Neural cell (in vitro differentiated cells): ENCODE data around the gene POLR2H. TPM values are rescaled to one million over a fixed set of nuclear protein-coding genes. Genes with fewer than 3 reads are reported as not detected.

ENCODE experiments used
- H2AFZ ChIP-seq: fragments of 200-600, 300-800 bp; sonication (generic), shearing (Covaris generic); 2 replicates; pipeline ENCODE4 v1.6.0; 2014; ENCODE audit warnings: low read depth, mild to moderate bottlenecking, antibody characterized with exemption, low read length, moderate library complexity
- H3F3A ChIP-seq: fragments of 200-600 bp; shearing (Covaris generic); 2 replicates; pipeline ENCODE4 v1.6.1; 2016; ENCODE audit warnings: mild to moderate bottlenecking, moderate library complexity, mixed read lengths, antibody characterized with exemption, low read length; ENCODE audit not compliant: insufficient read depth, poor library complexity, severe bottlenecking
- H3K27ac ChIP-seq: fragments of 200-600, 300-800 bp; sonication (generic), shearing (Covaris generic); 2 replicates; pipeline ENCODE4 v1.5.1; 2014; ENCODE audit warnings: mild to moderate bottlenecking, low read length, moderate library complexity
- H3K27me3 ChIP-seq: fragments of 300-800, 200-600 bp; sonication (generic), shearing (Covaris generic); 2 replicates; pipeline ENCODE4 v1.6.0; 2014; ENCODE audit warnings: mild to moderate bottlenecking, low read depth, low read length, moderate library complexity; ENCODE audit not compliant: insufficient read depth
- H3K36me3 ChIP-seq: fragments of 300-800, 200-600 bp; sonication (generic), shearing (Covaris generic); 2 replicates; pipeline ENCODE4 v1.5.1; 2014; ENCODE audit warnings: mild to moderate bottlenecking, antibody characterized with exemption, low read length, moderate library complexity; ENCODE audit not compliant: insufficient read depth
- H3K4me2 ChIP-seq: fragments of 300-800, 200-600 bp; sonication (generic), shearing (Covaris generic); 2 replicates; pipeline ENCODE4 v1.6.0; 2014; ENCODE audit warnings: mild to moderate bottlenecking, low read length
- H3K4me3 ChIP-seq: fragments of 300-800, 200-600 bp; sonication (generic), shearing (Covaris generic); 2 replicates; pipeline ENCODE4 v1.5.1; 2014; ENCODE audit warnings: mild to moderate bottlenecking, low read length, moderate library complexity
- H3K79me2 ChIP-seq: fragments of 200-600 bp; shearing (Covaris generic); replicated peaks from 2 replicates; pipeline ENCODE4 v1.6.0; 2014; ENCODE audit warnings: mild to moderate bottlenecking, low read length, moderate library complexity; ENCODE audit not compliant: insufficient read depth
- H3K9ac ChIP-seq: fragments of 300-800, 200-600 bp; sonication (generic), shearing (Covaris generic); 2 replicates; pipeline ENCODE4 v1.6.1; 2016; ENCODE audit warnings: mild to moderate bottlenecking, low read length, mixed read lengths
- H3K9me2 ChIP-seq: fragments of 200-600 bp; shearing (Covaris generic); 2 replicates; pipeline ENCODE4 v1.6.1; 2016; ENCODE audit warnings: mild to moderate bottlenecking, low read length, mixed read lengths; ENCODE audit not compliant: insufficient read depth
- H3K9me3 ChIP-seq: fragments of 200-600, 300-800 bp; sonication (generic), shearing (Covaris generic); 2 replicates; pipeline ENCODE4 v1.6.1; 2016; ENCODE audit warnings: mild to moderate bottlenecking, mixed run types, low read length, moderate library complexity, mixed read lengths
- H4K20me1 ChIP-seq: fragments of 200-600 bp; shearing (Covaris generic); 2 replicates; pipeline ENCODE4 v1.6.1; 2016; ENCODE audit warnings: mild to moderate bottlenecking, mixed run types; ENCODE audit not compliant: insufficient read depth
- EP300 ChIP-seq: fragments of 450-650 bp; conservative IDR thresholded peaks from 2 replicates; pipeline ENCODE4 v1.6.1; 2014; ENCODE audit warnings: antibody characterized with exemption, mild to moderate bottlenecking, moderate library complexity; ENCODE audit not compliant: poor library complexity, severe bottlenecking
- EZH2 ChIP-seq: fragments of 200-600, 300-800 bp; shearing (Covaris generic), sonication (generic); IDR thresholded peaks from 2 replicates; pipeline ENCODE4 v1.6.1; 2014; ENCODE audit warnings: antibody characterized with exemption, low read length, borderline replicate concordance, mild to moderate bottlenecking; ENCODE audit not compliant: insufficient read depth, poor library complexity, severe bottlenecking
- MXI1 ChIP-seq: fragments of 450-650 bp; conservative IDR thresholded peaks from 2 replicates; pipeline ENCODE4 v1.6.1; 2014; ENCODE audit warnings: antibody characterized with exemption, mild to moderate bottlenecking; ENCODE audit not compliant: poor library complexity, severe bottlenecking
- POLR2AphosphoS5 ChIP-seq: IDR thresholded peaks from 2 replicates; pipeline ENCODE4 v1.6.1; 2012
- RAD21 ChIP-seq: fragments of 450-650 bp; conservative IDR thresholded peaks from 2 replicates; pipeline ENCODE4 v1.6.1; 2014; ENCODE audit warnings: antibody characterized with exemption, mild to moderate bottlenecking, moderate library complexity
- SMC3 ChIP-seq: fragments of 450-650 bp; conservative IDR thresholded peaks from 2 replicates; pipeline ENCODE4 v1.6.1; 2014; ENCODE audit warnings: antibody characterized with exemption, mild to moderate bottlenecking, moderate library complexity; ENCODE audit not compliant: poor library complexity
- TAF1 ChIP-seq: IDR thresholded peaks from 2 replicates; pipeline ENCODE4 v1.6.1; 2012; ENCODE audit warnings: low read depth
- polyA plus RNA-seq: library from polyadenylated mRNA; depleted of rRNA; stranded (reverse); fragments of >200 nt; gene quantifications from 2 replicates; pipeline ENCODE4 v1.2.3, GENCODE V29; 2014
- TF ChIP-seq, protein P1 (sequence below): fragments of 450-650 bp; IDR thresholded peaks from 2 replicates; pipeline ENCODE4 v1.5.1; 2014; ENCODE audit warnings: antibody characterized with exemption, mild to moderate bottlenecking, moderate library complexity; ENCODE audit not compliant: poor library complexity, severe bottlenecking
- TF ChIP-seq, protein P2 (sequence below): IDR thresholded peaks from 2 replicates; pipeline ENCODE4 v1.6.1; 2012; ENCODE audit warnings: borderline replicate concordance

Gene POLR2H
- polyA plus RNA-seq, 1 donor from 2014 or later, result 185 TPM

DNA sequence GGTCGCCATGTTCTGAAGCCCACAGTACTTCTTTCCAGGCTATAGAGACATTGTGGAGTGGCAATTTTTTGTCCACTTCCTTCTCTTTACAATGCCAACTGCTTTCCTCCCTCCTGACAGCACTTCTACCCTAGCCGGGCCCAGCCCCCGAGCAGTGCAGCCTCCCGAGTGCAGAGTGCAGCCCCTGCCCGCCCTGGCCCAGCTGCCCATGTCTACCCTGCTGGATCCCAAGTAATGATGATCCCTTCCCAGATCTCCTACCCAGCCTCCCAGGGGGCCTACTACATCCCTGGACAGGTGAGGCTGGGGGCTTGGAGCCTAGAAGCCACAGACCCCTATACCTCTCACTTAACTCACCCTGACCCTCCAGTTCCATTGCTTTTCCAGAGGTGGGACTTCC lies 44.3 kb upstream of the POLR2H start:
- Histone ChIP-seq H2AFZ (no peak overlapping the region), H3K9ac (no peak overlapping the region), H3K4me3 (no peak overlapping the region), H3K9me3 (no peaks in the 10 kb centered on the region), H4K20me1 (no peaks in the 10 kb centered on the region), H3K4me2 (no peak overlapping the region), H3K36me3 (no peaks in the 10 kb centered on the region), H3K9me2 (no peaks in the 10 kb centered on the region), H3K27ac (no peak overlapping the region), H3K27me3 (no peaks in the 10 kb centered on the region), H3K79me2 (peaks cover 35% of the 10 kb centered on the region), H3F3A (no peaks in the 10 kb centered on the region)
- TF ChIP-seq EP300 (no peak), TAF1 (no peak), MXI1 (no peak), EZH2 (no peak), SMC3 (no peak), RAD21 (no peak), POLR2AphosphoS5 (no peak)
- TF ChIP-seq, protein P1, sequence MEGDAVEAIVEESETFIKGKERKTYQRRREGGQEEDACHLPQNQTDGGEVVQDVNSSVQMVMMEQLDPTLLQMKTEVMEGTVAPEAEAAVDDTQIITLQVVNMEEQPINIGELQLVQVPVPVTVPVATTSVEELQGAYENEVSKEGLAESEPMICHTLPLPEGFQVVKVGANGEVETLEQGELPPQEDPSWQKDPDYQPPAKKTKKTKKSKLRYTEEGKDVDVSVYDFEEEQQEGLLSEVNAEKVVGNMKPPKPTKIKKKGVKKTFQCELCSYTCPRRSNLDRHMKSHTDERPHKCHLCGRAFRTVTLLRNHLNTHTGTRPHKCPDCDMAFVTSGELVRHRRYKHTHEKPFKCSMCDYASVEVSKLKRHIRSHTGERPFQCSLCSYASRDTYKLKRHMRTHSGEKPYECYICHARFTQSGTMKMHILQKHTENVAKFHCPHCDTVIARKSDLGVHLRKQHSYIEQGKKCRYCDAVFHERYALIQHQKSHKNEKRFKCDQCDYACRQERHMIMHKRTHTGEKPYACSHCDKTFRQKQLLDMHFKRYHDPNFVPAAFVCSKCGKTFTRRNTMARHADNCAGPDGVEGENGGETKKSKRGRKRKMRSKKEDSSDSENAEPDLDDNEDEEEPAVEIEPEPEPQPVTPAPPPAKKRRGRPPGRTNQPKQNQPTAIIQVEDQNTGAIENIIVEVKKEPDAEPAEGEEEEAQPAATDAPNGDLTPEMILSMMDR, result no peak
- TF ChIP-seq, protein P2, sequence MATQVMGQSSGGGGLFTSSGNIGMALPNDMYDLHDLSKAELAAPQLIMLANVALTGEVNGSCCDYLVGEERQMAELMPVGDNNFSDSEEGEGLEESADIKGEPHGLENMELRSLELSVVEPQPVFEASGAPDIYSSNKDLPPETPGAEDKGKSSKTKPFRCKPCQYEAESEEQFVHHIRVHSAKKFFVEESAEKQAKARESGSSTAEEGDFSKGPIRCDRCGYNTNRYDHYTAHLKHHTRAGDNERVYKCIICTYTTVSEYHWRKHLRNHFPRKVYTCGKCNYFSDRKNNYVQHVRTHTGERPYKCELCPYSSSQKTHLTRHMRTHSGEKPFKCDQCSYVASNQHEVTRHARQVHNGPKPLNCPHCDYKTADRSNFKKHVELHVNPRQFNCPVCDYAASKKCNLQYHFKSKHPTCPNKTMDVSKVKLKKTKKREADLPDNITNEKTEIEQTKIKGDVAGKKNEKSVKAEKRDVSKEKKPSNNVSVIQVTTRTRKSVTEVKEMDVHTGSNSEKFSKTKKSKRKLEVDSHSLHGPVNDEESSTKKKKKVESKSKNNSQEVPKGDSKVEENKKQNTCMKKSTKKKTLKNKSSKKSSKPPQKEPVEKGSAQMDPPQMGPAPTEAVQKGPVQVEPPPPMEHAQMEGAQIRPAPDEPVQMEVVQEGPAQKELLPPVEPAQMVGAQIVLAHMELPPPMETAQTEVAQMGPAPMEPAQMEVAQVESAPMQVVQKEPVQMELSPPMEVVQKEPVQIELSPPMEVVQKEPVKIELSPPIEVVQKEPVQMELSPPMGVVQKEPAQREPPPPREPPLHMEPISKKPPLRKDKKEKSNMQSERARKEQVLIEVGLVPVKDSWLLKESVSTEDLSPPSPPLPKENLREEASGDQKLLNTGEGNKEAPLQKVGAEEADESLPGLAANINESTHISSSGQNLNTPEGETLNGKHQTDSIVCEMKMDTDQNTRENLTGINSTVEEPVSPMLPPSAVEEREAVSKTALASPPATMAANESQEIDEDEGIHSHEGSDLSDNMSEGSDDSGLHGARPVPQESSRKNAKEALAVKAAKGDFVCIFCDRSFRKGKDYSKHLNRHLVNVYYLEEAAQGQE, result no peak

DNA sequence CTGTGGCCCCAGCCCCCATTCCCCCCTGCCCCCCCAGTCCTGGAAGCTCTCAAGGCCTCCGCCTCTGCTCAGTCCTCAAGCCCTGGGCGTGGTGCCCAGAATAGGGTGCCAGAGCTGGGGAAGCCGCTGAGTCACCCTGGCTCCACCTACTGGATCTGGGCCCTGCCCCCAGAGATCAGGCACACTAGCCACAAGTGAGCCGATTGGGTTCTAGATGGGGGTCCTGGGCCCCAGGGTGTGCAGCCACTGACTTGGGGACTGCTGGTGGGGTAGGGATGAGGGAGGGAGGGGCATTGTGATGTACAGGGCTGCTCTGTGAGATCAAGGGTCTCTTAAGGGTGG lies 41.4 kb upstream of the POLR2H start:
- H3K36me3 ChIP-seq, result no peaks in the 10 kb centered on the region
- no peak overlapping the region for H3K4me2 ChIP-seq
- H3K4me3 ChIP-seq, result no peak overlapping the region
- H2AFZ ChIP-seq, result no peak overlapping the region
- no peaks in the 10 kb centered on the region for H3F3A ChIP-seq
- H3K27me3 ChIP-seq, result no peaks in the 10 kb centered on the region
- no peak overlapping the region for H3K27ac ChIP-seq
- H4K20me1 ChIP-seq, result no peaks in the 10 kb centered on the region
- H3K79me2 ChIP-seq, result peaks cover 35% of the 10 kb centered on the region
- H3K9me2 ChIP-seq, result no peaks in the 10 kb centered on the region
- no peaks in the 10 kb centered on the region for H3K9me3 ChIP-seq
- no peak for TF ChIP-seq SMC3
- TF ChIP-seq, protein P1, result no peak
- no peak for TF ChIP-seq MXI1
- TF ChIP-seq, protein P2, result no peak
- no peak for TF ChIP-seq RAD21
- no peak for TF ChIP-seq TAF1
- no peak for TF ChIP-seq EP300
- no peak for TF ChIP-seq EZH2
- no peak for TF ChIP-seq POLR2AphosphoS5
- H3K9ac ChIP-seq, result no peak overlapping the region
